ENCODE results near the gene GPD1.

DNA sequence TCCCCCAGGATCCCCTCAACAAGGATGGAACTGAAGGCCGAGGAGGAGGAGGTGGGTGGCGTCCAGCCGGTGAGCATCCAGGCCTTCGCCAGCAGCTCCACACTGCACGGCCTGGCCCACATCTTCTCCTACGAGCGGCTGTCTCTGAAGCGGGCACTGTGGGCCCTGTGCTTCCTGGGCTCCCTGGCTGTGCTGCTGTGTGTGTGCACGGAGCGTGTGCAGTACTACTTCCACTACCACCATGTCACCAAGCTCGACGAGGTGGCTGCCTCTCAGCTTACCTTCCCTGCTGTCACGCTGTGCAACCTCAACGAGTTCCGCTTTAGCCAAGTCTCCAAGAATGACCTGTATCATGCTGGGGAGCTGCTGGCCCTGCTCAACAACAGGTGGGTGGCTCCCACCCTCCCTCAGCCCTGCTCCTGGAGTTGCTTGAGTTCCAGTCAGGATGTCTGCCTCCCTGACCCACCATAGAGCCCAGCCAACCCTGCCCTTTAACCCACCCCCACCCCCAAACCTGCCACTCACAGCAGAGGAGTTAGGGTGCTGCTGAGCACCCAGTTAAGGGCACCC, 45.0 kb upstream of the GPD1 start:
- TF ChIP-seq POLR2AphosphoS5 (IDR thresholded peaks at IDR 0.05) (no peak), CTCF (IDR thresholded peaks at IDR 0.05) (no peak)
